GM23248 (cell line): ENCODE data around the gene TMEM61. TPM values are rescaled to one million over a fixed set of nuclear protein-coding genes. Genes with fewer than 3 reads are reported as not detected.

Experiments
- DNase-seq: peaks from one replicate; pipeline ENCODE4 v3.0.0-alpha.2; 2015
- H2AFZ ChIP-seq: fragments of 200-600 bp; sonication (generic); 2 replicates; pipeline ENCODE4 v1.6.1; 2016; ENCODE audit warnings: antibody characterized with exemption
- H3F3A ChIP-seq: fragments of 200-600 bp; sonication (generic); 2 replicates; pipeline ENCODE4 v1.6.1; 2016; ENCODE audit warnings: mild to moderate bottlenecking, antibody characterized with exemption, mixed run types; ENCODE audit not compliant: insufficient read depth
- H3K27ac ChIP-seq: fragments of 200-600 bp; sonication (generic); 2 replicates; pipeline ENCODE4 v1.5.1; 2016; ENCODE audit warnings: mild to moderate bottlenecking
- H3K27me3 ChIP-seq: fragments of 200-600 bp; sonication (generic); replicated peaks from 2 replicates; pipeline ENCODE4 v1.6.1; 2016; ENCODE audit warnings: mild to moderate bottlenecking; ENCODE audit not compliant: insufficient read depth
- H3K36me3 ChIP-seq: fragments of 200-600 bp; sonication (generic); 2 replicates; pipeline ENCODE4 v1.6.1; 2016; ENCODE audit warnings: low read depth, mild to moderate bottlenecking
- H3K4me1 ChIP-seq: fragments of 200-600 bp; sonication (generic); 2 replicates; pipeline ENCODE4 v1.6.1; 2016; ENCODE audit warnings: mild to moderate bottlenecking; ENCODE audit not compliant: insufficient read depth
- H3K4me2 ChIP-seq: fragments of 200-600 bp; sonication (generic); one replicate; pipeline ENCODE4 v1.6.1; 2016; ENCODE audit warnings: mild to moderate bottlenecking; ENCODE audit not compliant: unreplicated experiment
- H3K4me3 ChIP-seq: fragments of 200-600 bp; sonication (generic); 2 replicates; pipeline ENCODE4 v1.5.1; 2016; ENCODE audit warnings: mild to moderate bottlenecking
- H3K79me2 ChIP-seq: fragments of 200-600 bp; sonication (generic); 2 replicates; pipeline ENCODE4 v1.6.1; 2016; ENCODE audit warnings: mild to moderate bottlenecking; ENCODE audit not compliant: insufficient read depth
- H3K9ac ChIP-seq: fragments of 200-600 bp; sonication (generic); 2 replicates; pipeline ENCODE4 v1.6.1; 2016; ENCODE audit warnings: mild to moderate bottlenecking
- H3K9me2 ChIP-seq: fragments of 200-600 bp; sonication (generic); 2 replicates; pipeline ENCODE4 v1.6.1; 2016; ENCODE audit warnings: mixed run types, mild to moderate bottlenecking, moderate library complexity; ENCODE audit not compliant: insufficient read depth
- H3K9me3 ChIP-seq: fragments of 200-600 bp; sonication (generic); one replicate; pipeline ENCODE4 v1.6.1; 2017; ENCODE audit warnings: low read depth
- H4K20me1 ChIP-seq: fragments of 200-600 bp; sonication (generic); 2 replicates; pipeline ENCODE4 v1.6.0; 2016; ENCODE audit not compliant: insufficient read depth
- EZH2 ChIP-seq: fragments of 200-600 bp; sonication (generic); IDR thresholded peaks from 2 replicates; pipeline ENCODE4 v1.6.1; 2018; ENCODE audit warnings: antibody characterized with exemption, mild to moderate bottlenecking; ENCODE audit not compliant: insufficient read depth, poor library complexity, severe bottlenecking
- EZH2phosphoT487 ChIP-seq: fragments of 200-600 bp; sonication (generic); IDR thresholded peaks from 2 replicates; pipeline ENCODE4 v1.6.1; 2018; ENCODE audit warnings: antibody characterized with exemption, moderate library complexity, mild to moderate bottlenecking, low read depth; ENCODE audit not compliant: insufficient read depth
- WGBS, 2 experiments: methylation state at CpG; one replicate each; pipeline ENCODE4 v1.1.6; 2015 to 2017; ENCODE audit warnings: low lambda C conversion rate in 2 of 2, low coverage in 1 of 2; ENCODE audit errors: missing lambda C conversion rate in 2 of 2; 5-methylcytosine and 5-hydroxymethylcytosine counted together
- in situ Hi-C: fragments of 300-500 bp; cut with MboI; formaldehyde crosslinking; loops from 2 replicates; pipeline ENCODE4 v1.15.0; 2020
- polyA plus RNA-seq: library from polyadenylated mRNA; unstranded; fragments of >200 nt; fragmentation: Nextera tagmentation; extraction: Ambion mirVana; gene quantifications from 2 replicates; pipeline ENCODE4 v1.2.1, GENCODE V29; 2016
- total RNA-seq: library from RNA; depleted of rRNA; stranded (reverse); fragments of >200 nt; shearing (Covaris generic); gene quantifications from 2 replicates; pipeline ENCODE4 v1.2.3, GENCODE V29; 2014

The TMEM61 gene
- total and polyA plus RNA-seq, 2 experiments from 2014 or later: not detected

DNA sequence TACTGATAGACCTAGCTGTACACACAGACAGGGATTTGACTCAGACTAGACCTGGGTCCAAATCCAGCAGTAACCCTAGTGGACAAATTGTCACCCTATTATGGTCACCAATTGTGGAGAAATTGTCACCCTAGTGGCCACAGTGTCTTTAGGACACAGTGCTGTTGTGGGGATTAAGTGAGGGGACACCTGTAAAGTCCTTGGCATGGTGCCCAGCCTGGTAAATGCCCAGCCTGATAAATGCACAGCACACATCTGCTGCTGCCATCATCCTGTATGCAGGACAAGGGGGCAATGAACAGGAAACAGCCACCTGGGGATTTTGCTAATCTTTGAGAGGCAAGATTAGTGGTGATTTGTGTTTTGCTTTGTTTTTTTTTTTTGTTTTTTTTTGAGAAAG is 2.3 kb downstream of the TMEM61 start:
- H3F3A ChIP-seq: no peaks in the 10 kb centered on the region
- no peaks in the 10 kb centered on the region for H3K9me2 ChIP-seq
- no peaks in the 10 kb centered on the region for H3K9me3 ChIP-seq
- no peaks in the 10 kb centered on the region for H4K20me1 ChIP-seq
- H3K9ac ChIP-seq: no peak overlapping the region
- no peak for DNase-seq
- H3K27ac ChIP-seq: no peak overlapping the region
- H3K4me3 ChIP-seq: no peak overlapping the region
- H2AFZ ChIP-seq: no peak overlapping the region
- H3K4me1 ChIP-seq: no peaks in the 10 kb centered on the region
- H3K79me2 ChIP-seq: no peaks in the 10 kb centered on the region
- in situ Hi-C loops: no loop called here
- TF ChIP-seq EZH2phosphoT487 (no peak), EZH2 (no peak)
- no peaks in the 10 kb centered on the region for H3K36me3 ChIP-seq
- H3K4me2 ChIP-seq: no peak overlapping the region
- peaks cover 24% of the 10 kb centered on the region; the same call in 1 of the 2 replicates for H3K27me3 ChIP-seq

DNA sequence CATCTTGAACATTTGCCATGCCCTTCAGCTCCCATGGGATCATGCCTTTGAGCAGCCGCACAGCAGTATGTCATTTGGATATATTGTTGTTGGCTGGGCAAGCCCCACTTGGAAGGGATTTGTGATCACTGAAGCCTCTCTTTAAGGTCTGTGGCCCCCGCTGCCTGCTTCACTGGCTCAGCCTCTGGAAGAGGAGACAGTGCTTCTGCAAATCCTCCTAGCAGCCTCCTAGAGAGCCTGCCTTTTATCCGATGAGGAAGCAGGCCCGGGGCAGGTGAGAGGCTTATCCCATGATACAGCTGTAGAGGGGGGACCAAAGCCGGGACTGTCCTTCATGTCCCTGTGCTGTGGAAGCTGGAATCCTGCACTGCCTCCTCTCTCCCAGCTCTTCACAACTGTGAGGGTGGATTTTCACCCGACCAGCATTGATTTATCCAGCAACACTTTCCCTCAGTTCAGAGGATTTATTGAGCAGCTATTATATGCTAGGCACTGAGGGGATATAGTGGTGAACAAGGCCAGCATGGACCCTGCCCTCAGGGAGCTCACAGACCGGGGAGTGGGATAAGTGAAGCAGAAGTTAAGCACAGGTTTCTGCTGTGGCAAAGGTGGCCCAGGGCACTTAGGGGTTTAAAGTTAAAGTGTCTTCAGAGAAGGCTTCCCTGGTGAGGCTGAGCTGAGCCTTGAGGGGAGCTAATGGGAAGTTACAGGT is 3.9 kb downstream of the TMEM61 start:
- Histone ChIP-seq H3K79me2 (no peaks in the 10 kb centered on the region), H3K9ac (no peak overlapping the region), H2AFZ (no peak overlapping the region), H3K4me1 (no peaks in the 10 kb centered on the region), H3K36me3 (no peaks in the 10 kb centered on the region), H3K27me3 (peaks cover 24% of the 10 kb centered on the region; the same call in 1 of the 2 replicates), H3K27ac (no peak overlapping the region), H4K20me1 (no peaks in the 10 kb centered on the region), H3K4me3 (no peak overlapping the region), H3K9me3 (no peaks in the 10 kb centered on the region), H3K9me2 (no peaks in the 10 kb centered on the region), H3F3A (no peaks in the 10 kb centered on the region), H3K4me2 (no peak overlapping the region)
- in situ Hi-C loops: no loop called here
- WGBS, 2 experiments: 37 to 38% methylated on average over 7 of the region's 7 CpGs
- no peak for TF ChIP-seq EZH2phosphoT487
- TF ChIP-seq EZH2: no peak
- no peak for DNase-seq

- Histone ChIP-seq H2AFZ (no peak overlapping the region), H3K9ac (no peak overlapping the region), H3K27me3 (peaks cover 19% of the 10 kb centered on the region; the same call in 1 of the 2 replicates), H4K20me1 (no peaks in the 10 kb centered on the region), H3K79me2 (no peaks in the 10 kb centered on the region), H3K36me3 (no peaks in the 10 kb centered on the region), H3K4me3 (no peak overlapping the region), H3K4me2 (no peak overlapping the region), H3K9me2 (no peaks in the 10 kb centered on the region), H3K27ac (no peak overlapping the region), H3K9me3 (no peaks in the 10 kb centered on the region), H3F3A (no peaks in the 10 kb centered on the region), H3K4me1 (no peaks in the 10 kb centered on the region)
- 88 to 90% methylated on average over 5 of the region's 5 CpGs for WGBS, 2 experiments
- in situ Hi-C loops: no loop called here
- DNase-seq: no peak
- TF ChIP-seq EZH2phosphoT487 (no peak), EZH2 (no peak)
These were observed 5.1 kb downstream of the TMEM61 start for GRCh38 chr1:54985556-54985955.

DNA sequence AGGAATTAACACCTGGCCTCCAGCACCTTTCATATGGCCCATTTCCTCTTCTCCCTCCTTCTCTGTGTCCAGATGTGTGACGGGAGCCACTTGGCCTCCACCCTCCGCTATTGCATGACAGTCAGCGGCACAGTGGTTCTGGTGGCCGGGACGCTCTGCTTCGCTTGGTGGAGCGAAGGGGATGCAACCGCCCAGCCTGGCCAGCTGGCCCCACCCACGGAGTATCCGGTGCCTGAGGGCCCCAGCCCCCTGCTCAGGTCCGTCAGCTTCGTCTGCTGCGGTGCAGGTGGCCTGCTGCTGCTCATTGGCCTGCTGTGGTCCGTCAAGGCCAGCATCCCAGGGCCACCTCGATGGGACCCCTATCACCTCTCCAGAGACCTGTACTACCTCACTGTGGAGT is 5.6 kb downstream of the TMEM61 start:
- no peak overlapping the region for H3K27ac ChIP-seq
- H3K9me3 ChIP-seq: no peaks in the 10 kb centered on the region
- H3K9me2 ChIP-seq: no peaks in the 10 kb centered on the region
- no peaks in the 10 kb centered on the region for H3F3A ChIP-seq
- TF ChIP-seq EZH2phosphoT487 (no peak), EZH2 (no peak)
- H3K9ac ChIP-seq: no peak overlapping the region
- 75 to 80% methylated on average over 15 of the region's 15 CpGs for WGBS, 2 experiments
- H3K4me3 ChIP-seq: no peak overlapping the region
- no peak for DNase-seq
- H3K27me3 ChIP-seq: peaks cover 16% of the 10 kb centered on the region; the same call in 1 of the 2 replicates
- in situ Hi-C loops: no loop called here
- no peaks in the 10 kb centered on the region for H3K79me2 ChIP-seq
- no peaks in the 10 kb centered on the region for H3K4me1 ChIP-seq
- no peak overlapping the region for H2AFZ ChIP-seq
- H3K4me2 ChIP-seq: no peak overlapping the region
- no peaks in the 10 kb centered on the region for H4K20me1 ChIP-seq
- no peaks in the 10 kb centered on the region for H3K36me3 ChIP-seq
